OCI-LY7 (cell line): Measurements from ENCODE around the gene MLLT3. TPM values are rescaled to one million over a fixed set of nuclear protein-coding genes. Genes with fewer than 3 reads are reported as not detected.

Experiments used
- BruUV-seq: library from RNA; stranded (reverse); fragments of 400-500 nt; replicated peaks from 2 replicates; lab custom pipeline; 2021; lab: Mats Ljungman, UMichigan
- CTCF ChIA-PET: fragments of 300-600 bp; sonication (Branson Sonifier 250); formaldehyde crosslinking; loops from one replicate; lab custom pipeline; 2022; ENCODE audit warnings: antibody characterized with exemption; ENCODE audit not compliant: unreplicated experiment; lab: Charles Lee
- POLR2A ChIA-PET: fragments of 300-600 bp; sonication (Branson Sonifier 250); formaldehyde crosslinking; loops from one replicate; lab custom pipeline; 2022; ENCODE audit warnings: antibody characterized with exemption; lab: Charles Lee
- DNase-seq: peaks from one replicate; pipeline ENCODE4 v3.0.0-alpha.2; 2015; ENCODE audit warnings: low spot score
- H2AFZ ChIP-seq: fragments of 200-600 bp; sonication (generic), shearing (Covaris generic); 2 replicates; pipeline ENCODE4 v1.6.1; 2014; ENCODE audit warnings: mild to moderate bottlenecking, antibody characterized with exemption, low read length, moderate library complexity
- H3K27ac ChIP-seq: fragments of 200-600 bp; sonication (generic); 2 replicates; pipeline ENCODE4 v1.5.1; 2014; ENCODE audit warnings: mixed run types, low read depth, mild to moderate bottlenecking, moderate library complexity, low read length, inconsistent platforms; ENCODE audit not compliant: poor library complexity, severe bottlenecking
- H3K36me3 ChIP-seq: fragments of 200-600 bp; sonication (generic); 2 replicates; pipeline ENCODE4 v1.6.1; 2014; ENCODE audit warnings: mild to moderate bottlenecking, antibody characterized with exemption, low read length, moderate library complexity, mixed read lengths; ENCODE audit not compliant: insufficient read depth
- H3K4me1 ChIP-seq: fragments of 200-600 bp; sonication (generic); 2 replicates; pipeline ENCODE4 v1.5.1; 2014; ENCODE audit warnings: mild to moderate bottlenecking, low read length; ENCODE audit not compliant: insufficient read depth, poor library complexity, severe bottlenecking
- H3K4me2 ChIP-seq: fragments of 200-600 bp; sonication (generic); 2 replicates; pipeline ENCODE4 v1.6.1; 2014; ENCODE audit warnings: mild to moderate bottlenecking, low read length
- H3K4me3 ChIP-seq: fragments of 200-600 bp; sonication (generic); 2 replicates; pipeline ENCODE4 v1.5.1; 2014; ENCODE audit warnings: mild to moderate bottlenecking, low read depth, low read length; ENCODE audit not compliant: poor library complexity, severe bottlenecking
- H3K79me2 ChIP-seq: fragments of 200-600 bp; sonication (generic); 2 replicates; pipeline ENCODE4 v1.6.1; 2016; ENCODE audit warnings: low read depth, mild to moderate bottlenecking, low read length, moderate library complexity, mixed read lengths; ENCODE audit not compliant: insufficient read depth
- H3K9me2 ChIP-seq: fragments of 200-600 bp; sonication (generic); 2 replicates; pipeline ENCODE4 v1.6.1; 2016; ENCODE audit warnings: mild to moderate bottlenecking, low read length, mixed read lengths; ENCODE audit not compliant: insufficient read depth
- H3K9me3 ChIP-seq: fragments of 200-600 bp; sonication (generic); 2 replicates; pipeline ENCODE4 v1.6.1; 2014; ENCODE audit warnings: mild to moderate bottlenecking, mixed run types, low read length, mixed read lengths
- H4K20me1 ChIP-seq: fragments of 200-600 bp; sonication (generic); 2 replicates; pipeline ENCODE4 v1.6.1; 2014; ENCODE audit warnings: mild to moderate bottlenecking, antibody characterized with exemption, low read length, moderate library complexity, mixed read lengths; ENCODE audit not compliant: insufficient read depth
- CTCF ChIP-seq: fragments of 200-600 bp; sonication (generic); conservative IDR thresholded peaks from 2 replicates; pipeline ENCODE4 v1.5.1; 2014; ENCODE audit warnings: mild to moderate bottlenecking, antibody characterized with exemption, low read length, moderate library complexity, mixed read lengths
- EZH2phosphoT487 ChIP-seq: fragments of 200-600 bp; sonication (generic); IDR thresholded peaks from 2 replicates; pipeline ENCODE4 v1.6.1; 2018; ENCODE audit warnings: low read depth, borderline replicate concordance, mild to moderate bottlenecking, mixed run types, antibody characterized with exemption, low read length, moderate library complexity, mixed read lengths
- intact Hi-C: fragments of 100-400 bp; cut with micrococcal nuclease; formaldehyde crosslinking; loops from one replicate; pipeline ENCODE4 v1.10.0; 2022; ENCODE audit not compliant: unreplicated experiment
- total RNA-seq, 2 experiments: library from RNA; depleted of rRNA in 1 of 2; stranded (reverse); fragments of >200 nt in 1 of 2; shearing (Covaris generic) in 1 of 2; gene quantifications; 2 replicates each; pipeline ENCODE4 v1.2.3, GENCODE V29; 2014 to 2022

The MLLT3 gene
- total RNA-seq, 2 experiments from 2014 or later: 7.1 to 9.9 TPM

- no peak for DNase-seq
- no peak overlapping the region for H3K27ac ChIP-seq
- no peaks in the 10 kb centered on the region for H3K4me1 ChIP-seq
- H2AFZ ChIP-seq: no peak overlapping the region
- intact Hi-C loops: no loop called here
- ChIA-PET CTCF (no interaction called here), POLR2A (no interaction called here)
- no peaks in the 10 kb centered on the region for H3K36me3 ChIP-seq
- TF ChIP-seq EZH2phosphoT487: no peak
- TF ChIP-seq CTCF: no peak
- H4K20me1 ChIP-seq: no peaks in the 10 kb centered on the region
- H3K4me3 ChIP-seq: no peak overlapping the region
- H3K79me2 ChIP-seq: no peaks in the 10 kb centered on the region
- no TSS peak for BruUV-seq
- no peaks in the 10 kb centered on the region for H3K9me3 ChIP-seq
- no peak overlapping the region for H3K4me2 ChIP-seq
- H3K9me2 ChIP-seq: no peaks in the 10 kb centered on the region
These were observed 143.5 kb downstream of the MLLT3 start for GRCh38 chr9:20478786-20479185.

DNA sequence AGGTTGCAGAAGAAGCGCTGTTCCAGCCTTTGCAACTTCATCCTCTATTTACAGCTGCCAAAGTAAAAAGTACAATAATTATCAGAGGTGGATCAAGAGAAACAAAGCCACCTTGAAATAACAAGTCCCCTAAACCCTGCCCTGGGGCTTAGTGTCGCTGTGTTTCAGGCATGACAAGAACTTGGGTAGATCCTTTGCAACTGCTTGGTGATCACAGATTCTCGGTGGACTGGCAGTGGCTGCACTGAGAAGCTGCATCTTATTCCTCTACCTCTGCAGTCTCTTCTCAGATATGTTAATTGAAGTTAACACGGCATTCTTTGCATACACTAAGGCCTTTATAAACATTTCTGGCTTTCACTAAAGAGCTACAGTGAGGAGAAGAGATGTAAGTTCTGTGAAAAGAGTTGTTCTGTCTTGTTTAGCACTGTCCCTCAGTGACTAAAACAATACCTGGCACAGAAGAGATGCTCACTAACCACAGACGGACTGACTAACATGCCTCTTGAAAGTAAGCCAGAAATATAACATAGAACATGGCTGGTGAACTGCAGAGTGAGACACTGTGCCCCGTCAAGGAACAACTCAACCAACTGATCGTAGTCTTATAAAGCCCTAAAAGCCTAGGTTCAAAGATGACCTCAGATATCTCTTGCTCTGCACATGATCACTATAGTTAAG, 144.2 kb downstream of the MLLT3 start:
- ChIA-PET CTCF (no interaction called here), POLR2A (interaction anchor here (1.1 to 1.6 kb wide), 3 partner anchors 8 to 10 kb away, joined by 3 to 4 read pairs (median 3); no protein-coding TSS in a partner anchor)
- Histone ChIP-seq H3K36me3 (no peaks in the 10 kb centered on the region), H3K9me3 (no peaks in the 10 kb centered on the region), H2AFZ (no peak overlapping the region), H3K4me1 (no peaks in the 10 kb centered on the region), H3K9me2 (no peaks in the 10 kb centered on the region), H3K79me2 (no peaks in the 10 kb centered on the region), H3K4me2 (no peak overlapping the region), H4K20me1 (no peaks in the 10 kb centered on the region), H3K4me3 (no peak overlapping the region), H3K27ac (no peak overlapping the region)
- TF ChIP-seq EZH2phosphoT487 (no peak), CTCF (no peak)
- no TSS peak for BruUV-seq
- intact Hi-C loops: no loop called here
- no peak for DNase-seq

- Histone ChIP-seq H3K4me2 (no peak overlapping the region), H4K20me1 (no peaks in the 10 kb centered on the region), H3K36me3 (no peaks in the 10 kb centered on the region), H3K27ac (no peak overlapping the region), H3K79me2 (no peaks in the 10 kb centered on the region), H3K4me1 (no peaks in the 10 kb centered on the region), H2AFZ (no peak overlapping the region), H3K4me3 (no peak overlapping the region), H3K9me3 (no peaks in the 10 kb centered on the region), H3K9me2 (no peaks in the 10 kb centered on the region)
- no peak for DNase-seq
- CTCF ChIA-PET: no interaction called here
- POLR2A ChIA-PET: interaction anchor here (1.1 to 1.6 kb wide), 3 partner anchors 7 to 9 kb away, joined by 3 to 4 read pairs (median 3); no protein-coding TSS in a partner anchor
- intact Hi-C loops: no loop called here
- no peak for TF ChIP-seq CTCF
- TF ChIP-seq EZH2phosphoT487: no peak
- no TSS peak for BruUV-seq
These were observed 145.3 kb downstream of the MLLT3 start for GRCh38 chr9:20476912-20477521.
